ENCODE measurements around the gene MYO3A. TPM values are rescaled to one million over a fixed set of nuclear protein-coding genes. Genes with fewer than 3 reads are reported as not detected.

Gene MYO3A
- polyA plus RNA-seq, 3 donors = not detected

- H3K27ac ChIP-seq (ENCODE audit: low read depth in 1 of 2, low read length in 2 of 2) = no peak overlapping the region
- H4K20me1 ChIP-seq (ENCODE audit: insufficient read depth, low read length) = no peaks in the 10 kb centered on the region
- no peaks in the 10 kb centered on the region for H3K4me1 ChIP-seq (ENCODE audit: control insufficient read depth in 1 of 2, insufficient read depth in 2 of 2, low read length in 2 of 2)
- no peak overlapping the region for H2AFZ ChIP-seq (ENCODE audit: insufficient read depth, low read depth, low read length, poor library complexity, severe bottlenecking)
- no peak overlapping the region for H3K9ac ChIP-seq (ENCODE audit: insufficient read depth, low read length, poor library complexity, severe bottlenecking)
- H3K36me3 ChIP-seq (replicated peaks in 1 of 2; ENCODE audit: control insufficient read depth in 1 of 2, insufficient read depth in 2 of 2, low read length in 2 of 2) = no peaks in the 10 kb centered on the region
- H3K79me2 ChIP-seq (ENCODE audit: insufficient read depth, low read length) = no peaks in the 10 kb centered on the region
- WGBS (ENCODE audit: insufficient coverage) = 100% methylated on average over 1 of the region's 2 CpGs
- no peak for DNase-seq
- H3K4me3 ChIP-seq (replicated peaks in 1 of 3; ENCODE audit: low read depth in 2 of 3, low read length in 3 of 3) = no peak overlapping the region
- H3K4me1 Mint-ChIP-seq = no peaks in the 10 kb centered on the region
- TF ChIP-seq, protein P1, sequence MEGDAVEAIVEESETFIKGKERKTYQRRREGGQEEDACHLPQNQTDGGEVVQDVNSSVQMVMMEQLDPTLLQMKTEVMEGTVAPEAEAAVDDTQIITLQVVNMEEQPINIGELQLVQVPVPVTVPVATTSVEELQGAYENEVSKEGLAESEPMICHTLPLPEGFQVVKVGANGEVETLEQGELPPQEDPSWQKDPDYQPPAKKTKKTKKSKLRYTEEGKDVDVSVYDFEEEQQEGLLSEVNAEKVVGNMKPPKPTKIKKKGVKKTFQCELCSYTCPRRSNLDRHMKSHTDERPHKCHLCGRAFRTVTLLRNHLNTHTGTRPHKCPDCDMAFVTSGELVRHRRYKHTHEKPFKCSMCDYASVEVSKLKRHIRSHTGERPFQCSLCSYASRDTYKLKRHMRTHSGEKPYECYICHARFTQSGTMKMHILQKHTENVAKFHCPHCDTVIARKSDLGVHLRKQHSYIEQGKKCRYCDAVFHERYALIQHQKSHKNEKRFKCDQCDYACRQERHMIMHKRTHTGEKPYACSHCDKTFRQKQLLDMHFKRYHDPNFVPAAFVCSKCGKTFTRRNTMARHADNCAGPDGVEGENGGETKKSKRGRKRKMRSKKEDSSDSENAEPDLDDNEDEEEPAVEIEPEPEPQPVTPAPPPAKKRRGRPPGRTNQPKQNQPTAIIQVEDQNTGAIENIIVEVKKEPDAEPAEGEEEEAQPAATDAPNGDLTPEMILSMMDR (IDR thresholded peaks at IDR 0.05) = no peak
- no peak overlapping the region for H3K4me3 Mint-ChIP-seq
- H3K4me2 ChIP-seq (replicated peaks; ENCODE audit: extremely low read depth, low read length, poor library complexity, severe bottlenecking) = no peak overlapping the region
- peaks cover 0 to 9% (median 0%) of the 10 kb centered on the region in 3 donors for H3K27me3 Mint-ChIP-seq (ENCODE audit: low read depth in 3 of 3)
- H3K9me3 ChIP-seq (replicated peaks in 1 of 2; ENCODE audit: control insufficient read depth in 1 of 2, insufficient read depth in 1 of 2, low read length in 2 of 2) = no peaks in the 10 kb centered on the region
- H3K36me3 Mint-ChIP-seq = no peaks in the 10 kb centered on the region
- peaks cover 2 to 3% of the 10 kb centered on the region in 2 donors for H3K27me3 ChIP-seq (ENCODE audit: control insufficient read depth in 2 of 2, insufficient read depth in 2 of 2, low read length in 2 of 2)
- intact Hi-C loops (cut with micrococcal nuclease) = no loop called here
- H3K9me3 Mint-ChIP-seq = no peaks in the 10 kb centered on the region
- H3K27ac Mint-ChIP-seq = no peak overlapping the region
These were observed 235.4 kb downstream of the MYO3A start for GRCh38 chr10:26169466-26169865.

- Histone ChIP-seq H3K9me3 (replicated peaks in 1 of 2; ENCODE audit: control insufficient read depth in 1 of 2, insufficient read depth in 1 of 2, low read length in 2 of 2) (no peaks in the 10 kb centered on the region), H3K4me1 (ENCODE audit: control insufficient read depth in 1 of 2, insufficient read depth in 2 of 2, low read length in 2 of 2) (no peaks in the 10 kb centered on the region), H3K9ac (ENCODE audit: insufficient read depth, low read length, poor library complexity, severe bottlenecking) (no peak overlapping the region), H3K36me3 (replicated peaks in 1 of 2; ENCODE audit: control insufficient read depth in 1 of 2, insufficient read depth in 2 of 2, low read length in 2 of 2) (no peaks in the 10 kb centered on the region), H3K79me2 (ENCODE audit: insufficient read depth, low read length) (no peaks in the 10 kb centered on the region), H2AFZ (ENCODE audit: insufficient read depth, low read depth, low read length, poor library complexity, severe bottlenecking) (no peak overlapping the region), H3K27me3 (ENCODE audit: control insufficient read depth in 2 of 2, insufficient read depth in 2 of 2, low read length in 2 of 2) (peaks cover 2 to 3% of the 10 kb centered on the region in 2 donors), H3K27ac (ENCODE audit: low read depth in 1 of 2, low read length in 2 of 2) (no peak overlapping the region), H4K20me1 (ENCODE audit: insufficient read depth, low read length) (no peaks in the 10 kb centered on the region), H3K4me2 (replicated peaks; ENCODE audit: extremely low read depth, low read length, poor library complexity, severe bottlenecking) (no peak overlapping the region), H3K4me3 (replicated peaks in 1 of 3; ENCODE audit: low read depth in 2 of 3, low read length in 3 of 3) (no peak overlapping the region)
- Mint-ChIP-seq H3K36me3 (no peaks in the 10 kb centered on the region), H3K4me3 (no peak overlapping the region), H3K27ac (no peak overlapping the region), H3K27me3 (ENCODE audit: low read depth in 3 of 3) (peaks cover 2 to 15% (median 6%) of the 10 kb centered on the region in 3 donors), H3K4me1 (no peaks in the 10 kb centered on the region), H3K9me3 (peaks cover 0 to 4% (median 0%) of the 10 kb centered on the region in 7 donors)
- WGBS (ENCODE audit: insufficient coverage) = 95% methylated on average over 4 of the region's 7 CpGs
- intact Hi-C loops (cut with micrococcal nuclease) = no loop called here
- TF ChIP-seq, protein P1 (IDR thresholded peaks at IDR 0.05) = no peak
- DNase-seq = no peak
These were observed 238.1 kb downstream of the MYO3A start for GRCh38 chr10:26172131-26172530.
